Type B pancreatic cell (in vitro differentiated cells): Measurements from ENCODE around the gene NUP98. TPM values are rescaled to one million over a fixed set of nuclear protein-coding genes. Genes with fewer than 3 reads are reported as not detected.
A peak's percentile ranks its signal among the peaks of the same experiment; 100 is the strongest.

Experiments
- DNase-seq: peaks from one replicate; pipeline ENCODE4 v3.0.0; 2021; ENCODE audit warnings: mixed read lengths; ENCODE audit not compliant: unreplicated experiment; ENCODE audit errors: extremely low spot score
- H3K27ac Mint-ChIP-seq: 2 replicates; pipeline ENCODE4 v1.8.0; 2021; ENCODE audit warnings: mild to moderate bottlenecking, mixed read lengths
- H3K27me3 Mint-ChIP-seq: 2 replicates; pipeline ENCODE4 v1.8.0; 2021; ENCODE audit warnings: mixed read lengths
- H3K36me3 Mint-ChIP-seq: 2 replicates; pipeline ENCODE4 v1.8.0; 2021; ENCODE audit warnings: mixed read lengths
- H3K4me1 Mint-ChIP-seq: one replicate; pipeline ENCODE4 v1.8.0; 2021; ENCODE audit warnings: mixed read lengths; ENCODE audit not compliant: unreplicated experiment
- H3K4me3 Mint-ChIP-seq: 2 replicates; pipeline ENCODE4 v1.8.0; 2021; ENCODE audit warnings: mild to moderate bottlenecking, mixed read lengths
- H3K9me3 Mint-ChIP-seq: 2 replicates; pipeline ENCODE4 v1.8.0; 2021; ENCODE audit warnings: mixed read lengths
- CTCF ChIP-seq: fragments of 200-600 bp; sonication (generic); conservative IDR thresholded peaks from 2 replicates; pipeline ENCODE4 v1.5.0; 2021; ENCODE audit warnings: antibody characterized with exemption, mild to moderate bottlenecking
- long read RNA-seq: library from polyadenylated mRNA; unstranded; transcript quantifications from one replicate; pipeline ENCODE4 v2.0.0, GENCODE V29; 2020
- total RNA-seq: library from RNA; stranded (reverse); gene quantifications from 2 replicates; pipeline ENCODE4 v1.2.1, GENCODE V29; 2021; ENCODE audit warnings: low replicate concordance

NUP98 gene
- total RNA-seq: 74.6 and 77.4 TPM in 2 replicates
- long read RNA-seq, transcript NUP98-204 (20 exons, 3,923 nt): major isoform, 8 of 62 reads
- long read RNA-seq, partial matches to known transcripts: 34 of 62 reads
- long read RNA-seq, other reads (novel, unspliced or antisense): 16 of 62 reads

GRCh38 chr11:3797329-3798090 is at the start of gene NUP98:
NUP98 (minus strand) TSS chr11:3797554; CDS start chr11:3782117, 15,437 bp downstream.
- peak; percentile 100 for DNase-seq
- Mint-ChIP-seq H3K27ac (peak within 1 kb of the TSS; percentile 99), H3K27me3 (no peaks in the 10 kb centered on the region), H3K36me3 (peaks cover 15% of the 10 kb centered on the region), H3K9me3 (no peaks in the 10 kb centered on the region), H3K4me3 (peak within 1 kb of the TSS; percentile 95), H3K4me1 (peaks cover 21% of the 10 kb centered on the region)
- TF ChIP-seq CTCF: no peak

GRCh38 chr11:3845670-3846069 is 48.3 kb upstream of the NUP98 start:
- Mint-ChIP-seq H3K27ac (no peak overlapping the region), H3K9me3 (no peaks in the 10 kb centered on the region)

GRCh38 chr11:3845246-3845645 is 47.9 kb upstream of the NUP98 start:
- Mint-ChIP-seq H3K9me3 (no peaks in the 10 kb centered on the region), H3K4me3 (no peak overlapping the region), H3K27ac (no peak overlapping the region), H3K36me3 (no peaks in the 10 kb centered on the region), H3K4me1 (peaks cover 4% of the 10 kb centered on the region), H3K27me3 (no peaks in the 10 kb centered on the region)
- no peak for DNase-seq
- no peak for TF ChIP-seq CTCF

More at GRCh38 chr11:3845670-3846069, 48.3 kb upstream of the NUP98 start:
- no peak for DNase-seq
- H3K4me3 Mint-ChIP-seq: no peak overlapping the region
- TF ChIP-seq CTCF: no peak
- H3K4me1 Mint-ChIP-seq: peaks cover 4% of the 10 kb centered on the region
- H3K36me3 Mint-ChIP-seq: no peaks in the 10 kb centered on the region
- no peaks in the 10 kb centered on the region for H3K27me3 Mint-ChIP-seq

- TF ChIP-seq CTCF: no peak
- no peaks in the 10 kb centered on the region for H3K9me3 Mint-ChIP-seq
- H3K27me3 Mint-ChIP-seq: no peaks in the 10 kb centered on the region
- no peak overlapping the region for H3K4me3 Mint-ChIP-seq
- peaks cover 17% of the 10 kb centered on the region for H3K4me1 Mint-ChIP-seq
- H3K36me3 Mint-ChIP-seq: no peaks in the 10 kb centered on the region
- H3K27ac Mint-ChIP-seq: no peak overlapping the region
- no peak for DNase-seq
Measured at GRCh38 chr11:3843326-3843725, 46.0 kb upstream of the NUP98 start.

GRCh38 chr11:3841426-3842350 is 44.3 kb upstream of the NUP98 start:
- H3K4me1 Mint-ChIP-seq: peaks cover 25% of the 10 kb centered on the region
- H3K27ac Mint-ChIP-seq: peak overlapping the region; percentile 81
- H3K4me3 Mint-ChIP-seq: peak overlapping the region; percentile 87
- H3K9me3 Mint-ChIP-seq: no peaks in the 10 kb centered on the region
- TF ChIP-seq CTCF: peak; percentile 76
- H3K36me3 Mint-ChIP-seq: no peaks in the 10 kb centered on the region
- DNase-seq: peak; percentile 87
- H3K27me3 Mint-ChIP-seq: no peaks in the 10 kb centered on the region
